Activated CD4-positive, alpha-beta T cell treated with anti-CD3 and anti-CD28 coated beads for 48 hours (primary cell): ENCODE results near the gene VANGL1.

Source experiments
- DNase-seq: peaks from one replicate; pipeline ENCODE4 v3.0.0-alpha.2; 2020

VANGL1 gene

DNA sequence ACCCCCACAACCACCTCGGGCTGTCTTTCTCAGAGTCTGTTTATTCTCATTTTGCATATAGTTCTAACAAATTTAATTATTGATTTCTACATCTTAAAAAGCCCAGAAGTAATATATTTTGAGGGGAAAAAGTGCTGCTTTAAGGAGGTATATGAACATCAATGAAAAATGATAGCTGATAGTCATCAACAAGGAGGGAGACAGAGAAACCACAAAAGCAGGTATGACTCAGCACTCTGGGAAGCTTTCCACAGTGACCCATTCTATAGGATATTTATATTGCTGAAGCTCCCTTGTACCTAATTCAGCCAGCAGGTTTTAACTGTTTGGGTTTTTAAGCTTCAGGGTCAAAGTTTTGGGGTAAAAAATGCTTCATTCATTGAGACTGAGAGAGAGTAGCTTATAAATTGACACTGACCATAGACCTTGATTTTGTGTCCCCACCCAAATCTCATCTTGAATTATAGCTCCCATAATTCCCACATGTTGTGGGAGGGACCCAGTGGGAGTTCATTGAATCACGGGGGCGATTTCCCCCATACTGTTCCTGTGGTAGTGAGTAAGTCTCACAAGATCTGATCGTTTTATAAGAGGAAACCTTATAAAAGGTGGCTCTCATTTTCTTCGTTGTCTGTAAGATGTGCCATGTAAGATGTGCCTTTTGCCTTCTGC lies 27.4 kb downstream of the VANGL1 start:
- no peak for DNase-seq

DNA sequence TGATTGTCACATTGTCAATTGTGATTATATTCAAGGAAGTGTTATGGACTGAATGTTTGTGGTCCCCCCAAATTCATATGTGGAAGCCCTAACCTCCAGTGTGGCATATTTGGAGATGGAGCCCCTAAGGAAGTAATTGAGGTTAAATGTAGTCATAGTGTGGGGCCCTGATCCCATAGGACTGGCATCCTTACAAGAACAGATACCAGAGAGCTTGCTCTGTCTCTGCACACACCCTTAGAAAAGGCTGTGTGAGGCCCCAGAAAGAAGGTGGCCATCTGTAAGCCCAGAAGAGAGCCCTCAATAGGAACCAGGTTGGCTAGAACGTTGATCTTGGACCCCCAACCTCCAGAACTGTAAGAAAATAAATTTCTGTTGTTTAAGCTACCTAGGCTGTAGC lies 28.1 kb downstream of the VANGL1 start:
- DNase-seq, result no peak

DNA sequence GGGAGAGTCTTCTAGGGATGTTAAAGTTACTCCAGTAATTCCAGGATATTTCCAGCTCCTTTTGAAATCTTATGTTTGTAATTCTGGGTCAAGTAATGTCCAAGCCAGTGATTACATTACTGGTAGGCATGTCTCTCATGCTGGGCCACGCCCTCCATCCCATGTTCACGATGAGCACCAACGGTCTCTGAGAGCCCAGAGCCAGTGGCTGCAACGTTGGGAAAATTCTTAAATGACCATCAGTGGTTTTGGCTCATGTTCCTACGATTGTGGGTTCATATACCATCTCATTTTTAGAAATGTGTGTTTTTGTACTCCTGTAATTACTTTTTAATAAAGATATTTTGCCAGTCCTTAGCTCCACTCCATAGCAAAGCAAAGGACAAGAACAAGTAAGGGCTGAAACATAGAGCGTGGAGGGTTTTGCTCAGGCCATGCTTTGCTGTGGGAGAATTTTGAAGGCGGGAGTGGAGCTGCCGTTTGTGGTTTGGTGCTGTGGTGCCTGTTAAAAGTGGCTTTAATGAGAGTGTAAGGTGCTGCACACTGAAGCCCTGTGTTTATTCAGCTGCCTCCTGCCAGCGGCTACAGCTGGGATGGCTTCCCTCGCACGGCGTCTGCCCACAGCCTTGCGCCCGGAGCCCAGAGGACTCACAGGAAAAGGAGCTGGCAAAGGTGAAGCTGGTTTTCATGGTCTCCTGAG lies 28.9 kb downstream of the VANGL1 start:
- DNase-seq, result no peak

DNA sequence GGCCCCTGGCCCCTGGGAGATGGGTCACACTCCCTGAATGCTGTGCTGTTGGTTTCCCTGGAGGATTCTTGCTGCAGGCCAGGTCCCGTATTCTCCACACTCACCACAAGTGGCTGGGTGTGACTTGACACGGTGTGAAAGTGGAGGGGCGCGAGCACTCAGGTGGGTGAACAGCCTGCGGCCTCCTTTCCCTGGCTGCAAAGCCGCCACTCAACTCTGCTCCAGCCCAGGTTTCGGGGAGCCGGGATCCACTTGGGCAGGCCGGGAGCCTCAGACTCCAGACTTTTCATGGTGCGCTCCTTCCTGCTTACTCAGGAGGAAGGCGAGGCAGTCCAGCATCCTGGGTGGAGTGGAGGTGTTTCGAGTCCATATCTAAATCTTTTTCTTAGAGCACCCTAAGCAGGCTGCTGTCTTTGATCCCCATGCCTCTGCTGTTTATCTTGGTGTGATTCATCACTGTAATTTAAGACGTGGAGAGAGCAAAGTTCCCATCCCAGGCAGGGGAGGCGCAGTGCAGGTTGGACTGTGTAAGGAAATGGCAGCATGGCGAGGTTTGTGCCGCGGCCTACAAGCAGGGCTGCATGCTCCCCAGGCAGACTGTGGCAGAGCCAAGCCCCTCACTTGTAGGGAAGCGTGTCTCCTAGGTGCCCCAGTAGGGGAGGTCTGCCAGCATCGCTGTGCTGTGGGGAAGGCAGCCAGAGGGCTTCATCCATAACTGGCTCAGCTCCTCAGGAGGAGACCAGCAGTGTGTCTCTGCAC lies 29.6 kb downstream of the VANGL1 start:
- no peak for DNase-seq

DNA sequence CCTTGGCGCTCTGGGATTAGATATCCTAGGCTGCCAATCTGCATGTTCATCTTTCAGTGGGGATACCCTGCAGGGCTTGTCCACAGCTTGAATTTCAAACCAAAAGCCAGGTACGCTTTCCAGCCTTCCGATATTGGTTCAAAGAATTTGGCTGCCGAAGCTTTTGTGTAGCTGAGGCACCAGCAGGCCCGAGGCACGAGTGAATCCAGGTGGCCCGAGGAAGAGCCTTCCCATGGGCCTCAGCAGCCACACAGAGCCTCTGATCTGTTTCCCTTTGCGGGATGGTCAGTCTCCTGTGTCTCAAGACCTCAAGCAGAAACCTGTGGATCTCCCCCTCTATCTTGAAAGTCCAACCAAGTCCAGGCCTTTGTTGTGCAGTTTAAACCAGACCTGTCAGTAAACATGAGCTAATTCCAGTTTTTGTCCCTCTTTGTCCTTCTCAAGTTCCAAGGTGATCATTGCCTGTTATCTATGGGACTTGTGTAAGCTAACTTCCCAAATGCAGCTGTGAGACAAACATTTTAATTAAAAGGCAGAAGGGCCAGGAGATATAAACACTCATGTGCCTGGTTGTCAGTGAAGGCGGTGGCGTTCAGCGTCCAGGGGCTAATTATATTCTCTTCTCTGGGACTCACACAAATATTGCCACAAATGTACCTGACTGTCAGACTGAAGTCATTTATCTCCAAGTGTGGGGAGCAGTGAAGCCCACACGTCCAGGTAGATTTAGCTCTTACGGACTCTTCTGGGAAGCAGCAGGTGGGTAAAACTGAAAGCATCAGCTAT lies 30.6 kb downstream of the VANGL1 start:
- DNase-seq, result no peak

DNA sequence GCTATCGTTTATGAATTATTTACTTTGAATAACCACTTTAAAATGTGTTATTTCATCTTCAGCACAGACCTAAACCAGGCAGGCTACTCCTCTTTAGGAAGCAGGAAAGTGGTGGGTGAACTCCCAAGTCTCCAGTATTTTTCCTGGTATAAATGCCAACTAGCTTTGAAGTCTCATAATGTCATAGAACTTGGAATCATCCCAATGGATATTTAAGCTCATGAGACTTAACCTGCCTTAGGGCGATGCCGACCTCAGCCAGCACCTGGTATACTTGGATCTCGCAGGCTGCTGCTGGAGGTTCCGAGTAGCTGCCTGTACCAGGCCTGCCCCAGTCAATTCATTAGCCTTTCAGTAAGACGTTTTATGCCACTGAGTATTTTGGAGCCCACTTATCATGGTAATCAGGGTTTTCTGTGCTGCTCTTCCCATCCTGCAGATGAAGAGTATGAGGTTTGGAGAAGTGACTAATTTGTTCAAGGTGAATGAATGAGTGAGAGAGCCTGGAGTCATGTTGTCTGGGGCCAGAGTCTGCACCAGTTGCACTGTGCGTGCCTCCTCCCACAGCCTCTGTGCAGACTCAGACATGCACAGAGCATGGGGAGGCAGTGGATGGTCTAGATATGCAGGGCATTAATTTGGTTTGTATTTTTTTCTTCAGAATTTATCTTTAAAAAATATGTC lies 34.9 kb downstream of the VANGL1 start:
- DNase-seq, result no peak

DNA sequence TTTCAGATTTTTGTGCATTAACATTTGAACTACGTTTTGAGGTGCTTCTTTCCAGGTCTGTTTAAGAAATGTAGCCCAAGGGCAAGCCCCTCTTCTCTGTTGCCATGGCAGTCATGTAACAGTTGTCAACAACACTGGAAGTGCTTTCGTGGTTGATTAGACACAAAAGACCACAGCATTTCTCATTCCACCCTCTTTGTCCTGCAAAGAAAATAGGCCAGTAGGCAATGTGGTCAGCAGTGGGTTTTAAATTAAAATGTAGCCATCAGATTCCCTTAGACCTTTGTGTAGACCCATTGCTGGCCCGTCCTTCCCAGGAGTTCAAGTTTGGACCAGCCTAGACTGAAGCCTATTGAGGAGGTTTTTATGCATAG lies 35.4 kb downstream of the VANGL1 start:
- DNase-seq, result no peak

DNA sequence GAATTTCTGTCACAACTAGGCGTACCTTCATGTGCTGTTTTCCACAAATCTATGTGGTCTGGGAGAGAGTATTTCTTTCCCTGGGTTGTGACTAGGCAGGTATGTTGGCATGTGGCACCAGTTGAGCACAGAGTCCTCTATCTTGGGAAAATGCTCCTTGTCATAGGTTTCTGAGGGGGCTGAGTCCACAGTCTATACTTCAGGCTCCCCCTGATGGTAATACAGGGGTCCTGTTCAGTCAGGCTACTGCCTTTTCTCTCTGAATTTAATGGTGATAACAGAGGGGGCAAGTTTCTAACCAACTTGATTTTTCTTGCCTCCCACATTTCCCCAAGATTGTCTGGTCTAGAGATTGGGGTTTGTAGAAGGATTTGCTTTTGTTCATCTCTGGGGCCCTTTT lies 35.8 kb downstream of the VANGL1 start:
- no peak for DNase-seq

DNA sequence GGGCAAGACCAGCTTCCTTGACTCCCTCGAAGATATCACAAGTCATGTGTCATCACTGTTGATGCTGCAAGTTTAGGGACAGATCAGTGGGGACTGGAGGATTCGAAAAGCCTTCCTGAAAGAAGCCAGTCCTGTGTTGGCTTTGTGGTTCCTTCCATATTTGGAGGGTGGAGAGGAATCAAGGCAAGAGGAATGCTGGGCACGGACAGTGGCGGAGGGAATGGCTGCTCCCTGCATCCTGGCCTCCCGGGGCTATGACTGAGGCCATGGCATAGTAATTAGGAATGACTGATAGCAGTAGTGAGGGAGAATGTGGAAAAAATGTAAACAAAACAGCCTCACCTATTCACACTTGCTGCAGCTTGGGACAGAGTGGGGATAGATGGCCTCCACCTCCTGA lies 36.4 kb downstream of the VANGL1 start:
- no peak for DNase-seq

DNA sequence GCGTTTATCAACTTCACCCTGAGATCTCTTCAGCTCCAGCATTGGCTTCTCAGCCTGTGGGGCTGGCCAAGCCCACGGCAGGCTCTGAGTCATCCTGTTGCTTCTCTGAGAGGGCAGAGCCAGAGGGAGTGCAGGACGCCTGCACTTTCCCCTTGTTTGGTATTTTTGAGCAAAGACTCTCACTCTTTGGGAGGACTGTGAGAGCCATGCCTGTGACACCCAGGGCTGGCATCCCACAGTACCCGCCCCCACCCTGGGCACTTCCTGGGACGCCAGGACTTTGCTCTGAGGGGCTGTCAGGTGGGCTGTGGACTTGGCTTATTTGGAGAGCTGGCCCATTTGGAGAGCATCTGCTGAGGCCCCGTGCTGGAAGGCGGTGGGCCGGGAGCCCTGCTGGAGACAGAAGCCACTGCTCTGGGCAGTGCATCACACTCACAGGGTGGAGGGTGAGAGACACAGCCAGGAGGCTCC lies 37.4 kb downstream of the VANGL1 start:
- DNase-seq, result no peak

DNA sequence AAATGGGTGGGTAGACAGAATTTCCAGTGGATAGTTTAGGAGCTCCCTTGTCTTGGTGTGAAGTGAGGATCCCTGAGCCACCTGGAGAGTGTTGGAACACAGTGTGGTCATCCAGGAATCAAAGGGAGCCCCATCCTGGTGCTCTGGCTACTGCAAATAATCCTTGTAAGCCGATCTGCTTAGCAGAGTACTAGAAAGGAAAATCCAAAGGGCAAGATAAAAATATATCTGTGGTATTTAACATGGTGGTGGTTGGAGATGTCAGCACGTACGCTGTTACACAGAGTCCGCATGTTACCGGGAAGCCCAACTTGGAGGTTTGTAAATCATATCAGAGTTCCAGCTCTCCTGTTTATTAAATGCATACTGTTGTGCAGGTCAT lies 39.0 kb downstream of the VANGL1 start:
- no peak for DNase-seq

DNA sequence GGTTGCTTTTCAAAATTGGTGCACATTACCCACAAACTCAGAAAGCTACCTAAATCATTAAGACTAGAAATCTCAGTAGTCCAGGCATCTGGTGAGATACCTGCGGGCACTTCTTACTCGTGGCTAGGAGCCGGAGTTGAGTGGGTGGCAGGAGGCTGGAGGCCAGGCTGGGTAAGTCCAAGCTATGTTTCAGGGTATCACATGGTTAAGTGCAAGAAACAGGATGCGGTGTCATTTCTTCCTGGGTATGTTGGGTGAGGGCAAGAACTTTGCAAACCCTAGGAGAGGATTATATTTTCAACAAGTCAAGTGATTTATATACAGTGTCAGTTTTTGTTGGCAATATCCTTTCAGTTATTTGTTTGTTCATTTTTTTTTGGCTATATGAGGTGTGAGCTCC lies 41.0 kb downstream of the VANGL1 start:
- no peak for DNase-seq

DNA sequence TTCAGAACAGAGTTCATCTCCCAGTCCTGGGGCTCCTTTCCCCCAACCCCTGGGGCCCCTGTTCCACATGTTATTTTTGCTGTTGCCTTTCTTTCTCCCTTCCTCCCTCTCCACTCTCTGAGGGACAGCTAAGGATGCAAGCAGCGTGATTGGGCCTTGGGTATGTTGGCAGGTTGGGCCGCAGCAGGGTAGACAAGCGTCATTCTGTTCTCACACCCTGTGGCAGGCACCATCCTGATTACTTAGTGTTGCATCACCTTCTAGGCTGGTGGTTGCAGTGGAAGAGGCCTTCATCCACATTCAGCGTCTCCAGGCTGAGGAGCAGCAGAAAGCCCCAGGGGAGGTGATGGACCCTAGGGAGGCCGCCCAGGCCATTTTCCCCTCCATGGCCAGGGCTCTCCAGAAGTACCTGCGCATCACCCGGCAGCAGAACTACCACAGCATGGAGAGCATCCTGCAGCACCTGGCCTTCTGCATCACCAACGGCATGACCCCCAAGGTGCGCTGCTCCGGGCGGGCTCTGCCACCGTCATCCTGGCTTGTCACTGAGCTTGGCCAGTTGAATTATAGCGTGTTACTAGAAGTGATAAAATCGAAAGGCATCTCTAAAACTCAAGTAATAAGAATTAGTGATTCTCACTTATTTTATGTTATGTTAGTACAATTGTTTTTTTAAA lies 43.4 kb downstream of the VANGL1 start:
- DNase-seq, result no peak

DNA sequence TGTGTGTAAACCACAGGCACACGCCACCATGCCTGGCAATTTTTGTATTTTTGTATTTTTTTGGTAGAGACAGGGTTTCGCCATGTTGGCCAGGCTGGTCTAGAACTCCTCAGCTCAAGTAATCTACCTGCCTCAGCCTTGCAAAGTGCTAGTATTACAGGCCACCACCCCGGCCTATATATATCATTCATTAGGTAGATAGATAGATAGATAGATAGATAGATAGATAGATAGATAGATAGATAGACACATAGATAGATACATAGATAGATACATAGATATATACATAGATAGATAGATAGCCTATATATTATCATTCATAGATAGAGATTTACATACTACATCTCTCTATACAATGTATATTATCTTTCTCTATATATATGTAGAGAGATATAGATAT lies 46.0 kb downstream of the VANGL1 start:
- no peak for DNase-seq

DNA sequence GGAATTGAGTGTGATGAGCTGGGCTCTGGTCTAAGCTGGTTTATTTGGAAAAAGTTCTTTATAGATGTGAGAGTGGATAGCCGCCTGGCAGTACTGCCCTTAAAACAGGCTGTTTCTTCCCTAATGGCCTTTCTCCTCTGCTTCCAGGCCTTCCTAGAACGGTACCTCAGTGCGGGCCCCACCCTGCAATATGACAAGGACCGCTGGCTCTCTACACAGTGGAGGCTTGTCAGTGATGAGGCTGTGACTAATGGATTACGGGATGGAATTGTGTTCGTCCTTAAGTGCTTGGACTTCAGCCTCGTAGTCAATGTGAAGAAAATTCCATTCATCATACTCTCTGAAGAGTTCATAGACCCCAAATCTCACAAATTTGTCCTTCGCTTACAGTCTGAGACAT lies 49.2 kb downstream of the VANGL1 start:
- DNase-seq, result no peak

DNA sequence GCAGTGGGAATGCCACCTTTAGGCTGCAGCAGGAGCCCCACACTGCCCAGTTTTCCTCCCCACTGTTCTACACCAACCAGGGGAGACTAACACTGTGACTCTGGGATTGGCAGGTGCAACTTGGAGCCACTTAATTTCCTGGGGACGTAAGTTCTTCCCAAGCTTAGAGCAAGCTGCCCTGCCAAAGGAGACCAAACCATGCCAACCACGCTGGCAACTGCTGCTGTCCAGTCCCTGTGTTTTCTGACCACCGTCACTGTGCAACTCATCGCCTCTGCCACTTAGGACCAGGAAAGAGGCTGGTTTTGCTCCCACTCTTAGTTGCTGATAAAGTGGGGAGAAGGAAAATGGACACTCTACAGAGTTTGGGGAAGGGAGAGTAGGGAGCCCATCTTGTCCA lies 50.5 kb downstream of the VANGL1 start:
- DNase-seq, result no peak

DNA sequence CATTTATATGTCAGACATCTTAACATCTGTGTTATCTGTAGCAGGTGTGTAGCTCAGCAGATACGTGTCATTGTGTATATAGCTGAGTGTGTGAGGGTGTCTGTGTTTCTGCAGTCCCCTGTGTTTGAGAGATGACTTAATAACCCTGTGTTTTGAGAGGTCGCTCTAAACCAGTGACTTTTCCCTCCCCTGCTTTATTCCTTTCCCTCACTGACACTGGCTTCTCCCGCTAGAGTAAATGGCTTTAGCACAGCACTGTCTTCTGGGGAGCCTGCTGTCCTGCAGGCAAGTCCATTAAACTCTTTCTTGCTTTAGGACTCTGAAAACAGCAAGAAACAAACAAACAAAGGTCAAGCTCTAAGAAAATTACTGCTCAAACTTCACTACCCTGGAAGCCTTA lies 53.0 kb downstream of the VANGL1 start:
- DNase-seq, result no peak

DNA sequence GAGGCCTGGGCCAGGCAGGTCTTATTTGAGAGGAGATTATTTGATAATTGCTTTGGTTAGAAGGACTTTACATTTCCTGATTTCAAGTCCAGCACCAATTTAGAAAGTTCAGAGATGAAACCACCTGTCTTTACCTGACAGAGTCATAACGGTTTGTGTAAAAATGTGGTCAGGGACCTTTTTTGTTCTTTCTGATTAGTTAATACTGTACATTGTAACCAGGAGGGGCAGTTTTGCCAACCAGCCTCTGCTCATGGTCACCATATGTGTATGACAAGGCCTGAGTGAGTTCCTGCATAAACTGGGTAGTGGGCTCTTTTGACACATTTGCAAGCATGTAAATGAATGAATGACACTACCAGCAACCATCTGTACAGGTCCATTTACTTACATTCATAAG lies 55.8 kb downstream of the VANGL1 start:
- DNase-seq, result no peak

DNA sequence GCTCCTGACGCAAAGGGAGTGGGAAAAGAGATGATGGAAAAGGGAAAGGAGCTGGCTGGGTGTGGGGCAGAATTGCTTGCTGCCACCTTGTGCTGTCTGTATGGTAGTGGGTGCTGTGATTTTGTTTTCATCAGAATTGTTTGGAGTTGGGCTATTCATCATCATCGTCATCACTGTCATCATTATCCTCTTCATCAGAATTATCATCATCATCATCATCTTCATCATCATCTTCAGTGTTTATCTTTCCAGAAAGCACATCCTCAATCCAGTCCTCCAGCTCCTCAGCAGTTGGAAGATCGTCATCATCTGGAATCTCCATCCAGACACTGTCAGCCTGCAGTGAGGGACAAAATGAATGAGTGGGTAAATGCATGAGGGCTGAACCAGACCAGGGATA lies 59.3 kb downstream of the VANGL1 start:
- no peak for DNase-seq

DNA sequence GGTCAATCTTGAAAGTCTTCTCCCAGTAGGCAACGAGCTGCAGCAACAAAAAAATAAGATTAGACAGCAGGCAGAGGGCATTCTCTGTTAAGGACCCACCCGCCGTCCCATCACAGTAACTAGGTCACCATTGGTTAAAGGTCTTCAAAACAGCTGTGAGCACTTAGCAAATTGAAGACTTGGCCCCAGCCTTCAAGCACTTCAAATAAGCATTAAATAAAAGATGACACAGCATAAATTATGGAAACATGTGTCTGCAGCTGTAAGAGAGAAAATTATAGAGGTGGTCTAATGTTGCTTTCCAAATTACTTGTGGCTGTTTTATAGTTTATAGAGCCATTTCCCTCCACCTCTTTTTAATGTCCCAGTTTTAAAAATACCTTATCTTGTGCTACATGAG lies 61.2 kb downstream of the VANGL1 start:
- DNase-seq, result no peak

DNA sequence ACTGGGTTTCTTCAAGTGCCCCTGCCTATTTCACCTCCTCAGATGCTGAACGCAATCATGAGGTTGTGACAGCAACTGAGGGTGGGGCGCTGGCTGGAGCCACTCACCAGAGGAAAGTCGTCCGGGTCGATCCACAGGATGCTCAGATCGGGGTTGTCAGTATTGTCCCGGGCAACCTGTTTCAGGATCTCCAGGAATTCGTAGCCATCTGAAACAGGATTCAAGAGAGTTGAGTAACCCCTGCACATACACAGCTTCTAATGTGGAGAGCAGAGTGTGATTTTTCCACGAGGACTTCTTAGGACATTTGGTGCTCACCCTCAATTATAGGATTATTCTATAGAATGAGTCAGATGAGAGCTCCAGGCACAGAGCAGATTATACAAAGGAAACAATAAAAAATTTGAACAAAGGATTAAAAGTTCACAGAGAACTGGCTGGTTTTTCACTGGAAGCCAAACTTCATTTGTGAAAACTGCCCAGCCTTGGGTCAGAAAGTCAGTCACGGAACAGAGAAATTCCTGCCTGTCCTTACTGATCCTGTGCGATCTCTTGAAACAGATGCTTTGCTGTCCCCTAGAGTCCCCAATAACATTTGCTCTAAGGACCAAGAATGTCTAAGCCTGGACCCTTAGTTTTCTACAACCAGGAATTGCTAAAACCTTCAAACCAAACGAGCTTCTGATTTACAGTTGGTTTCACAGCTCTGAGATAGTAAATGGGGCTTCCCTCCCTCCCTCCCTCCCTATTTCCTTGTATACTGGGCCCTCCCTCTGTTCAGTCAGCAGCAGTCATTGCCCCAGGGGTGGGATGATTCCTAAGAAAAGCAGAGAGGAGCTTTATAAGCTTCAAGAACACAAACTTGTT lies 63.5 kb downstream of the VANGL1 start:
- no peak for DNase-seq
